ENCODE measurements around the gene DENND2D.

Gene DENND2D

DNA sequence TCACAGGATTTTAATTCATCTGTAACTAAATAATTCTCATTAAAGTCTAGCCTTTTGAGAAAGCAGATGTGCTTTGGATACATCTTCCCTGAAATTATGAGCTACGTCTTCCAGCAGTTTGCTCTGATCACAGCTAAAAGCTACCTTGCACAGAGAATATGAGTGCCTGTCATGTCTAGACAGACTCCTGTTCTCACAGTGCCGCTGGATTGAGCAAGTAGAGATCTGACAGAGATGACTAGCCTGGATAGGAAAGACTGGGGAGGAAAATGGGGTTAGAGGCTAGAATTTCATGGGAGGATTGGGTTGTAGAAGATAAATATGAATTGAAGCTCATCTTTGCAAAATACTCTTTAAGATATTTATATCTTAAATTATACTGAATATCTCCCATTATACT is 36.3 kb downstream of the DENND2D start:
- DNase-seq (ENCODE audit: low spot score) (no peak), ATAC-seq (ENCODE audit: low read depth) (no peak)
- Histone ChIP-seq H3K9me3 (ENCODE audit: severe bottlenecking) (no peaks in the 10 kb centered on the region), H3K27ac (ENCODE audit: poor library complexity, severe bottlenecking) (no peak overlapping the region), H3K4me3 (ENCODE audit: severe bottlenecking) (no peak overlapping the region), H3K4me1 (ENCODE audit: insufficient read depth, poor library complexity, severe bottlenecking) (no peaks in the 10 kb centered on the region), H3K36me3 (ENCODE audit: low read depth) (peaks cover 72% of the 10 kb centered on the region), H3K27me3 (ENCODE audit: insufficient read depth, poor library complexity, severe bottlenecking) (no peaks in the 10 kb centered on the region)
- TF ChIP-seq, protein P1, sequence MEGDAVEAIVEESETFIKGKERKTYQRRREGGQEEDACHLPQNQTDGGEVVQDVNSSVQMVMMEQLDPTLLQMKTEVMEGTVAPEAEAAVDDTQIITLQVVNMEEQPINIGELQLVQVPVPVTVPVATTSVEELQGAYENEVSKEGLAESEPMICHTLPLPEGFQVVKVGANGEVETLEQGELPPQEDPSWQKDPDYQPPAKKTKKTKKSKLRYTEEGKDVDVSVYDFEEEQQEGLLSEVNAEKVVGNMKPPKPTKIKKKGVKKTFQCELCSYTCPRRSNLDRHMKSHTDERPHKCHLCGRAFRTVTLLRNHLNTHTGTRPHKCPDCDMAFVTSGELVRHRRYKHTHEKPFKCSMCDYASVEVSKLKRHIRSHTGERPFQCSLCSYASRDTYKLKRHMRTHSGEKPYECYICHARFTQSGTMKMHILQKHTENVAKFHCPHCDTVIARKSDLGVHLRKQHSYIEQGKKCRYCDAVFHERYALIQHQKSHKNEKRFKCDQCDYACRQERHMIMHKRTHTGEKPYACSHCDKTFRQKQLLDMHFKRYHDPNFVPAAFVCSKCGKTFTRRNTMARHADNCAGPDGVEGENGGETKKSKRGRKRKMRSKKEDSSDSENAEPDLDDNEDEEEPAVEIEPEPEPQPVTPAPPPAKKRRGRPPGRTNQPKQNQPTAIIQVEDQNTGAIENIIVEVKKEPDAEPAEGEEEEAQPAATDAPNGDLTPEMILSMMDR (IDR thresholded peaks at IDR 0.05; ENCODE audit: poor library complexity, severe bottlenecking) = no peak

DNA sequence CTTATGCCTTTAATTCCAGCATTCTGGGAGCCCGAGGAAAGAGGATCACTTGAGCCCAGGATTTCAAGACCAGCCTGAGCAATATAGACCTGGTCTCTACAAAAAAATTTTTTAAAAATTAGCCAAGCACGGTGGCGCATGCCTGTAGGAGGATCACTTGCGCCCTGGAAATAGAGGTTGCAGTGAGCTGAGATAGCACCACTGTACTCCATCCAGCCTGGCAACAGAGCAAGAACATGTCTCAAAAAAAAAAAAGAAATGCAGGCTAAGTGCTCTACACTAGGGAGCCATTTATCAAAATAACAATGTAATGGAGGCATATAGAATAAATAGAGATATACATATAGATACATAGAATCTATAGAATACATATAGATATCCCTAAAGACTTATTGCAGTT is 37.1 kb downstream of the DENND2D start:
- TF ChIP-seq, protein P1 (IDR thresholded peaks at IDR 0.05; ENCODE audit: poor library complexity, severe bottlenecking) = no peak
- H3K36me3 ChIP-seq (ENCODE audit: low read depth) = peaks cover 67% of the 10 kb centered on the region
- no peak for ATAC-seq (ENCODE audit: low read depth)
- H3K4me1 ChIP-seq (ENCODE audit: insufficient read depth, poor library complexity, severe bottlenecking) = no peaks in the 10 kb centered on the region
- H3K4me3 ChIP-seq (ENCODE audit: severe bottlenecking) = no peak overlapping the region
- DNase-seq (ENCODE audit: low spot score) = no peak
- H3K27me3 ChIP-seq (ENCODE audit: insufficient read depth, poor library complexity, severe bottlenecking) = no peaks in the 10 kb centered on the region
- no peak overlapping the region for H3K27ac ChIP-seq (ENCODE audit: poor library complexity, severe bottlenecking)
- no peaks in the 10 kb centered on the region for H3K9me3 ChIP-seq (ENCODE audit: severe bottlenecking)

DNA sequence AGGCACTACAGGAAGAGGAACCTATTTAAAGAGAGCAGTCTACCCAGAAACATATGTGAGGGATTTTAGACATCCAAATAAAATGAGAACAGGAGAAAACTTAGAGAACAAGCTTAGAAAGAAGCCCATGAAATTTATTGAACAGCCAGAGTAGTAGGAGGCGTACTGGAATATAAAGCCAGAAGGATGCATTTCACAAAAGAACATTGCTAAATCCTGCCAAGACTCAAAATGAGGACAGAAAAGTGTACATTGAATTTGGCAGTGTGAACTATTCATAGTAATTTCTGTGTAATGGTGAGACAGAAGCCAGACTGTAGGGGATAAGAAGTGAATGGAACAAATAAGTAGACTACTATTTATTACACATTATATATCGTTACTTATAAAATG is 38.0 kb downstream of the DENND2D start:
- no peak for DNase-seq (ENCODE audit: low spot score)
- no peak for ATAC-seq (ENCODE audit: low read depth)
- Histone ChIP-seq H3K27ac (ENCODE audit: poor library complexity, severe bottlenecking) (no peak overlapping the region), H3K36me3 (ENCODE audit: low read depth) (peaks cover 70% of the 10 kb centered on the region), H3K27me3 (ENCODE audit: insufficient read depth, poor library complexity, severe bottlenecking) (no peaks in the 10 kb centered on the region), H3K4me1 (ENCODE audit: insufficient read depth, poor library complexity, severe bottlenecking) (no peaks in the 10 kb centered on the region), H3K4me3 (ENCODE audit: severe bottlenecking) (no peak overlapping the region), H3K9me3 (ENCODE audit: severe bottlenecking) (no peaks in the 10 kb centered on the region)
- TF ChIP-seq, protein P1 (IDR thresholded peaks at IDR 0.05; ENCODE audit: poor library complexity, severe bottlenecking) = no peak

DNA sequence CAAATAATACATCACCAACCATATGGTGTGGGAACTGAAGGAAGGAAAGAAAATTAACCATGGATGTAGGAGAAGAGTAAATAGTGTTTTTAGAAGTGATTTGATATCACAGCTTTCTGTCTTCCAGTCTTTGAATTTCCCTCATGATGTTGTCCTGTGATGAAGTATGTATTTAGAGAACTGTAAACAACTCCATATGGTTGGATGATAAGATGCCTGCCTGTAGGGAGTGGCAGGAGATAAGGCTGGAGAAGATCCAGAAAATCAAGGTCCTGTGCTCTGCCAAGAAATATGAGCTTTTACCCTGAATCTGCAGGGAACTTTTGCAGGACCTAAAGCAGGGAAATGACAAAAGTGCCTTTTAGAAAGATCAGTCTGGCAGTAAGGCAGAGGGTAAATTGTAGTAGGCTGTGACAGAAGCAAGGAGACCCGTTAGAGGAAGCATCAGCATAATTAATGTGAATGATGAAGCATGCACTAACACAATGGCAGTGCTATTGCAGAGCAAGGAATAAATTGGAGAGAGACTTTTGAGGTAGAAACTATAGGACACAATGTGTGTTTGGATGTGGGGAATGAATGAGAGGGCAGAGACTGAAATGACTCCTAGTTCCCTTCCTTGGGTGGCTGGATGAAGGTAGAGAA is 38.5 kb downstream of the DENND2D start:
- H3K36me3 ChIP-seq (ENCODE audit: low read depth) = peaks cover 68% of the 10 kb centered on the region
- H3K27me3 ChIP-seq (ENCODE audit: insufficient read depth, poor library complexity, severe bottlenecking) = no peaks in the 10 kb centered on the region
- ATAC-seq (ENCODE audit: low read depth) (no peak), DNase-seq (ENCODE audit: low spot score) (no peak)
- no peak overlapping the region for H3K4me3 ChIP-seq (ENCODE audit: severe bottlenecking)
- no peak overlapping the region for H3K27ac ChIP-seq (ENCODE audit: poor library complexity, severe bottlenecking)
- H3K4me1 ChIP-seq (ENCODE audit: insufficient read depth, poor library complexity, severe bottlenecking) = no peaks in the 10 kb centered on the region
- H3K9me3 ChIP-seq (ENCODE audit: severe bottlenecking) = no peaks in the 10 kb centered on the region
- TF ChIP-seq, protein P1 (IDR thresholded peaks at IDR 0.05; ENCODE audit: poor library complexity, severe bottlenecking) = no peak

DNA sequence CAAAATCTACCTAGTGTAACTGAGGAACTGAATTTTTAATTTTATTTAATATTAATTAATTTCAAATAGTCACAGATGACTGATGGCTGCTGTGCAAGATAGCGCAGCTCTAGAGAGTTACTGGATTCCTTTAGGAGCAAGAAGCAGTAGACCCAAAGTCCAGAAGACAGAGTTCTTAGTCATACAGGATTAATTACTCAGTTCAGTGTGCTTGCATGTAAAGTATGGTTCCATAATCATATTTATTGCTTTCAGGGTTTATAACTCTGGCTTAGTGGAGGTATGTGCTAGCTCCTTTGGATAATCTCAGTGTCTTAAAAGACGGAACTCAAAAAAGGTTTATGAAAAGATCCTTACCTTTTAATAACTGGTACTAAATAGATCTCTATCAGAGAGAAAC is 43.0 kb downstream of the DENND2D start:
- no peaks in the 10 kb centered on the region for H3K27me3 ChIP-seq (ENCODE audit: insufficient read depth, poor library complexity, severe bottlenecking)
- H3K4me1 ChIP-seq (ENCODE audit: insufficient read depth, poor library complexity, severe bottlenecking) = peaks cover 6% of the 10 kb centered on the region
- ATAC-seq (ENCODE audit: low read depth) (no peak), DNase-seq (ENCODE audit: low spot score) (no peak)
- no peaks in the 10 kb centered on the region for H3K9me3 ChIP-seq (ENCODE audit: severe bottlenecking)
- H3K27ac ChIP-seq (ENCODE audit: poor library complexity, severe bottlenecking) = no peak overlapping the region
- peaks cover 83% of the 10 kb centered on the region for H3K36me3 ChIP-seq (ENCODE audit: low read depth)
- H3K4me3 ChIP-seq (ENCODE audit: severe bottlenecking) = no peak overlapping the region
- TF ChIP-seq, protein P1 (IDR thresholded peaks at IDR 0.05; ENCODE audit: poor library complexity, severe bottlenecking) = no peak

Measured in RWPE2 (cell line).